ENCODE results near the gene RTCB. TPM values are rescaled to one million over a fixed set of nuclear protein-coding genes. Genes with fewer than 3 reads are reported as not detected.

The RTCB gene
- total and polyA plus RNA-seq, 2 experiments from 2014 or later, result 52.5 to 99.0 TPM

- TF ChIP-seq CREB1 (CRISPR knock-in tag; IDR thresholded peaks at IDR 0.05; ENCODE audit: low read depth), result no peak
- TF ChIP-seq REST (IDR thresholded peaks at IDR 0.05; ENCODE audit: unreplicated experiment), result no peak
Measured at GRCh38 chr22:32375678-32376450, 36.2 kb downstream of the RTCB start (continued).

DNA sequence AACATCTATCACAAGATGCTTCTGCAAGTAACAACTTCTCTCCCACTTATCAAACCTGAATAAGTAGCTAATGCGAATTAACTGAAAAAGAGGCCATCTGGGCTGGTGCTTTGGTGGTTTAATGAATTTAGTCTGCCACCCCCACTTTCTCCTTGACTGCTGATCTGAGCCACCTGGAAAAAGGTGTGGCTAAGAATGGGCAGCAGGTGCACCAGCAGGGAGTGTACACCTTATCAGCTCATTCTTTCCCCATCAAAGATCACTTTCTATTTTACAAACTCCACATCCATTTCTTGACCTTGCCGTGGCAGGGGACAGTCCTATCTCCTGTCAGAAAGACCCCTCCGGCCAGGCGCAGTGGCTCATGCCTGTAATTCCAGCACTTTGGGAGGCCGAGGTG, 47.8 kb downstream of the RTCB start:
- Mint-ChIP-seq H3K27me3 (ENCODE audit: insufficient read depth, low read depth, poor library complexity) (no peaks in the 10 kb centered on the region), H3K27ac (no peak overlapping the region), H3K36me3 (ENCODE audit: low read depth) (no peaks in the 10 kb centered on the region; the same call in 2 of the 3 replicates), H3K4me3 (no peak overlapping the region), H3K9me3 (no peaks in the 10 kb centered on the region), H3K4me1 (no peaks in the 10 kb centered on the region; the same call in 2 of the 3 replicates)
- Histone ChIP-seq H3F3A (replicated peaks; ENCODE audit: low read depth) (no peaks in the 10 kb centered on the region), H3K4me2 (no peak overlapping the region), H3K79me2 (replicated peaks; ENCODE audit: insufficient read depth) (no peaks in the 10 kb centered on the region), H3K4me1 (ENCODE audit: insufficient read depth) (no peaks in the 10 kb centered on the region), H3K9me2 (ENCODE audit: insufficient read depth) (no peaks in the 10 kb centered on the region), H3K27me3 (ENCODE audit: insufficient read depth) (no peaks in the 10 kb centered on the region), H2AFZ (no peak overlapping the region), H3K36me3 (ENCODE audit: insufficient read depth) (no peaks in the 10 kb centered on the region), H3K27ac (ENCODE audit: low read depth) (no peak overlapping the region), H4K20me1 (replicated peaks; ENCODE audit: insufficient read depth) (no peaks in the 10 kb centered on the region), H3K4me3 (no peak overlapping the region)
- DNase-seq (ENCODE audit: low spot score), result no peak
- ATAC-seq, result no peak
- no peak for TF ChIP-seq ZNF114 (CRISPR knock-in tag; IDR thresholded peaks at IDR 0.05)
- no peak for TF ChIP-seq EZH2 (IDR thresholded peaks at IDR 0.05; ENCODE audit: low read depth, unreplicated experiment)
- no peak for TF ChIP-seq JUNB (IDR thresholded peaks at IDR 0.05; ENCODE audit: unreplicated experiment)
- no peak for TF ChIP-seq CREB1 (CRISPR knock-in tag; IDR thresholded peaks at IDR 0.05; ENCODE audit: low read depth)
- TF ChIP-seq STAT1 (IDR thresholded peaks at IDR 0.05; ENCODE audit: unreplicated experiment), result no peak
- no peak for TF ChIP-seq POLR2AphosphoS5 (IDR thresholded peaks at IDR 0.05; ENCODE audit: low read depth)
- TF ChIP-seq ZNF462 (CRISPR knock-in tag; IDR thresholded peaks at IDR 0.05), result no peak
- no peak for TF ChIP-seq NANOG (IDR thresholded peaks at IDR 0.05; ENCODE audit: borderline replicate concordance)
- no peak for TF ChIP-seq EZH2phosphoT487 (IDR thresholded peaks at IDR 0.05; ENCODE audit: unreplicated experiment)
- TF ChIP-seq ETS1 (IDR thresholded peaks at IDR 0.05), result no peak
- TF ChIP-seq, protein P1, sequence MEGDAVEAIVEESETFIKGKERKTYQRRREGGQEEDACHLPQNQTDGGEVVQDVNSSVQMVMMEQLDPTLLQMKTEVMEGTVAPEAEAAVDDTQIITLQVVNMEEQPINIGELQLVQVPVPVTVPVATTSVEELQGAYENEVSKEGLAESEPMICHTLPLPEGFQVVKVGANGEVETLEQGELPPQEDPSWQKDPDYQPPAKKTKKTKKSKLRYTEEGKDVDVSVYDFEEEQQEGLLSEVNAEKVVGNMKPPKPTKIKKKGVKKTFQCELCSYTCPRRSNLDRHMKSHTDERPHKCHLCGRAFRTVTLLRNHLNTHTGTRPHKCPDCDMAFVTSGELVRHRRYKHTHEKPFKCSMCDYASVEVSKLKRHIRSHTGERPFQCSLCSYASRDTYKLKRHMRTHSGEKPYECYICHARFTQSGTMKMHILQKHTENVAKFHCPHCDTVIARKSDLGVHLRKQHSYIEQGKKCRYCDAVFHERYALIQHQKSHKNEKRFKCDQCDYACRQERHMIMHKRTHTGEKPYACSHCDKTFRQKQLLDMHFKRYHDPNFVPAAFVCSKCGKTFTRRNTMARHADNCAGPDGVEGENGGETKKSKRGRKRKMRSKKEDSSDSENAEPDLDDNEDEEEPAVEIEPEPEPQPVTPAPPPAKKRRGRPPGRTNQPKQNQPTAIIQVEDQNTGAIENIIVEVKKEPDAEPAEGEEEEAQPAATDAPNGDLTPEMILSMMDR (conservative IDR thresholded peaks at IDR 0.05; ENCODE audit: low read depth in 2 of 2), result no peak
